Activated naive CD4-positive, alpha-beta T cell treated with anti-CD3 and anti-CD28 coated beads for 36 hours (primary cell): Measurements from ENCODE around the gene SCAI. TPM values are rescaled to one million over a fixed set of nuclear protein-coding genes. Genes with fewer than 3 reads are reported as not detected.
"Not testable (repeated sequence)": the region's sequence is repeated elsewhere in the genome, so short reads cannot be mapped to it uniquely, and the experiment has no call there.

Source experiments
- CTCF ChIA-PET: fragments of 350-600 bp; sonication (Branson Sonifier 250); formaldehyde crosslinking; loops from one replicate; lab custom pipeline; 2021; ENCODE audit warnings: antibody characterized with exemption; lab: Charles Lee
- DNase-seq: peaks from one replicate; pipeline ENCODE4 v3.0.0-alpha.2; 2020
- H3K27ac Mint-ChIP-seq: one replicate; pipeline ENCODE4 v1.8.0; 2021; ENCODE audit warnings: mild to moderate bottlenecking, mixed read lengths
- H3K27me3 Mint-ChIP-seq: one replicate; pipeline ENCODE4 v1.8.0; 2021; ENCODE audit warnings: low read depth, mixed read lengths
- H3K36me3 Mint-ChIP-seq: one replicate; pipeline ENCODE4 v1.8.0; 2021; ENCODE audit warnings: low read depth, mixed read lengths
- H3K4me1 Mint-ChIP-seq: one replicate; pipeline ENCODE4 v1.8.0; 2021; ENCODE audit warnings: low read depth, mixed read lengths
- H3K4me3 Mint-ChIP-seq: one replicate; pipeline ENCODE4 v1.8.0; 2021; ENCODE audit warnings: mild to moderate bottlenecking, moderate library complexity, mixed read lengths
- H3K9me3 Mint-ChIP-seq: one replicate; pipeline ENCODE4 v1.8.0; 2021; ENCODE audit warnings: mixed read lengths
- intact Hi-C: fragments of 100-400 bp; cut with micrococcal nuclease; formaldehyde crosslinking; loops from one replicate; pipeline ENCODE4 v1.15.1; 2023
- total RNA-seq, 2 experiments: library from RNA; stranded (reverse); gene quantifications; one replicate each; pipeline ENCODE4 v1.2.3, GENCODE V29; 2021

SCAI gene
- total RNA-seq, 2 experiments from 2014 or later, result 9.6 to 11.8 TPM

- Mint-ChIP-seq H3K36me3 (peaks cover 21% of the 10 kb centered on the region), H3K27me3 (no peaks in the 10 kb centered on the region), H3K4me3 (no peak overlapping the region), H3K27ac (peak overlapping the region; percentile 70), H3K9me3 (no peaks in the 10 kb centered on the region), H3K4me1 (peaks cover 34% of the 10 kb centered on the region)
- no peak for DNase-seq
- CTCF ChIA-PET, result no interaction called here
- intact Hi-C loops, result no loop called here
These were observed 28.9 kb upstream of the SCAI start for GRCh38 chr9:125172031-125172755.

- Mint-ChIP-seq H3K4me1 (peaks cover 31% of the 10 kb centered on the region), H3K9me3 (no peaks in the 10 kb centered on the region), H3K36me3 (peaks cover 15% of the 10 kb centered on the region), H3K27ac (no peak overlapping the region), H3K27me3 (no peaks in the 10 kb centered on the region), H3K4me3 (no peak overlapping the region)
- intact Hi-C loops, result no loop called here
- DNase-seq, result no peak
- CTCF ChIA-PET, result interaction anchor here (0.6 to 1.0 kb wide), 3 partner anchors 12 to 96 kb away, joined by 3 to 7 read pairs (median 4); no protein-coding TSS in a partner anchor
These were observed 26.6 kb upstream of the SCAI start for GRCh38 chr9:125169895-125170294.

- H3K27ac Mint-ChIP-seq, result no peak overlapping the region
- peaks cover 18% of the 10 kb centered on the region for H3K4me1 Mint-ChIP-seq
- no peak for DNase-seq
- no peaks in the 10 kb centered on the region for H3K27me3 Mint-ChIP-seq
- H3K36me3 Mint-ChIP-seq, result peaks cover 17% of the 10 kb centered on the region
- H3K4me3 Mint-ChIP-seq, result no peak overlapping the region
- CTCF ChIA-PET, result interaction anchor here (0.6 to 0.7 kb wide), 2 partner anchors 105 to 223 kb away, joined by 3 read pairs; no protein-coding TSS in a partner anchor
- intact Hi-C loops, result no loop called here
- H3K9me3 Mint-ChIP-seq, result no peaks in the 10 kb centered on the region
These were observed 23.4 kb upstream of the SCAI start for GRCh38 chr9:125166762-125167161.

GRCh38 chr9:125162891-125163290 lies 19.6 kb upstream of the SCAI start:
- H3K27me3 Mint-ChIP-seq, H3K27ac Mint-ChIP-seq, DNase-seq, H3K4me3 Mint-ChIP-seq, H3K36me3 Mint-ChIP-seq, H3K9me3 Mint-ChIP-seq, intact Hi-C loops: not testable (repeated sequence)
- CTCF ChIA-PET, result interaction anchor here (0.6 to 0.8 kb wide), 2 partner anchors 11 to 262 kb away, joined by 4 to 5 read pairs; no protein-coding TSS in a partner anchor
- peaks cover 13% of the 10 kb centered on the region for H3K4me1 Mint-ChIP-seq

GRCh38 chr9:125161284-125161918 lies 18.1 kb upstream of the SCAI start:
- CTCF ChIA-PET, result interaction anchor here (0.7 to 1.1 kb wide), 2 partner anchors 112 to 193 kb away, joined by 3 to 4 read pairs; no protein-coding TSS in a partner anchor
- peaks cover 9% of the 10 kb centered on the region for H3K4me1 Mint-ChIP-seq
- H3K36me3 Mint-ChIP-seq, result peaks cover 8% of the 10 kb centered on the region
- no peaks in the 10 kb centered on the region for H3K9me3 Mint-ChIP-seq
- intact Hi-C loops, result no loop called here
- H3K27me3 Mint-ChIP-seq, result no peaks in the 10 kb centered on the region
- H3K27ac Mint-ChIP-seq, result no peak overlapping the region
- no peak overlapping the region for H3K4me3 Mint-ChIP-seq
- DNase-seq, result no peak

- CTCF ChIA-PET, result interaction anchor here (1.1 kb wide), 1 partner anchor 192 kb away, joined by 4 read pairs; no protein-coding TSS in a partner anchor
These were observed 17.4 kb upstream of the SCAI start for GRCh38 chr9:125160750-125161149.

GRCh38 chr9:125156551-125156950 lies 13.2 kb upstream of the SCAI start:
- no peak overlapping the region for H3K4me3 Mint-ChIP-seq
- peaks cover 2% of the 10 kb centered on the region for H3K4me1 Mint-ChIP-seq
- DNase-seq, result no peak
- no peak overlapping the region for H3K27ac Mint-ChIP-seq
- intact Hi-C loops, result no loop called here
- no peaks in the 10 kb centered on the region for H3K27me3 Mint-ChIP-seq
- peaks cover 20% of the 10 kb centered on the region for H3K36me3 Mint-ChIP-seq
- CTCF ChIA-PET, result interaction anchor here (0.6 kb wide), 1 partner anchor 16 kb away, joined by 5 read pairs; no protein-coding TSS in a partner anchor
- H3K9me3 Mint-ChIP-seq, result no peaks in the 10 kb centered on the region

More at GRCh38 chr9:125160750-125161149, 17.4 kb upstream of the SCAI start:
- H3K9me3 Mint-ChIP-seq, result no peaks in the 10 kb centered on the region
- H3K4me1 Mint-ChIP-seq, result peaks cover 5% of the 10 kb centered on the region
- H3K4me3 Mint-ChIP-seq, result no peak overlapping the region
- no peak overlapping the region for H3K27ac Mint-ChIP-seq
- H3K27me3 Mint-ChIP-seq, result no peaks in the 10 kb centered on the region
- intact Hi-C loops, result no loop called here
- no peak for DNase-seq
- peaks cover 8% of the 10 kb centered on the region for H3K36me3 Mint-ChIP-seq

- Mint-ChIP-seq H3K9me3 (no peaks in the 10 kb centered on the region), H3K4me3 (no peak overlapping the region), H3K4me1 (peaks cover 2% of the 10 kb centered on the region), H3K27ac (no peak overlapping the region), H3K27me3 (no peaks in the 10 kb centered on the region), H3K36me3 (peaks cover 28% of the 10 kb centered on the region)
- DNase-seq, result no peak
- intact Hi-C loops, result no loop called here
- CTCF ChIA-PET, result no interaction called here
These were observed 10.5 kb upstream of the SCAI start for GRCh38 chr9:125153712-125154367.

GRCh38 chr9:125151730-125152129 lies 8.4 kb upstream of the SCAI start:
- Mint-ChIP-seq H3K4me3 (no peak overlapping the region), H3K36me3 (peaks cover 24% of the 10 kb centered on the region), H3K9me3 (no peaks in the 10 kb centered on the region), H3K27me3 (no peaks in the 10 kb centered on the region), H3K27ac (no peak overlapping the region), H3K4me1 (peaks cover 5% of the 10 kb centered on the region)
- intact Hi-C loops, result no loop called here
- CTCF ChIA-PET, result interaction anchor here (0.6 kb wide), 1 partner anchor 375 kb away, joined by 4 read pairs; no protein-coding TSS in a partner anchor
- DNase-seq, result no peak

- CTCF ChIA-PET, result interaction anchor here (0.6 to 0.8 kb wide), 3 partner anchors 12 to 25 kb away, joined by 3 to 7 read pairs (median 3); no protein-coding TSS in a partner anchor
- Mint-ChIP-seq H3K9me3 (no peaks in the 10 kb centered on the region), H3K27ac (no peak overlapping the region), H3K27me3 (no peaks in the 10 kb centered on the region), H3K4me3 (no peak overlapping the region), H3K36me3 (peaks cover 24% of the 10 kb centered on the region), H3K4me1 (peaks cover 10% of the 10 kb centered on the region)
- DNase-seq, result no peak
- intact Hi-C loops, result no loop called here
These were observed 7.3 kb upstream of the SCAI start for GRCh38 chr9:125150349-125151245.

GRCh38 chr9:125147401-125147951 lies 4.1 kb upstream of the SCAI start:
- CTCF ChIA-PET, result interaction anchor here (0.8 to 2.0 kb wide), 4 partner anchors 14 to 294 kb away, joined by 3 to 5 read pairs (median 4); partner anchors contain the start of gene WDR38
- no peaks in the 10 kb centered on the region for H3K27me3 Mint-ChIP-seq
- H3K9me3 Mint-ChIP-seq, result no peaks in the 10 kb centered on the region
- H3K4me1 Mint-ChIP-seq, result peaks cover 19% of the 10 kb centered on the region
- DNase-seq, result no peak
- no peak overlapping the region for H3K27ac Mint-ChIP-seq
- intact Hi-C loops, result no loop called here
- no peak overlapping the region for H3K4me3 Mint-ChIP-seq
- peaks cover 12% of the 10 kb centered on the region for H3K36me3 Mint-ChIP-seq
